NCI-H1105 (cell line): Measurements from ENCODE around the gene NDUFB6.
"Not testable (repeated sequence)": the region's sequence is repeated elsewhere in the genome, so short reads cannot be mapped to it uniquely, and the experiment has no call there.

Source experiments
- DNase-seq: peaks from one replicate; lab custom pipeline; 2025; lab: John Stamatoyannopoulos, UW

NDUFB6 gene

GRCh38 chr9:32571969-32572899, 725 bp downstream of the NDUFB6 start:
- peak; percentile 68 for DNase-seq

DNA sequence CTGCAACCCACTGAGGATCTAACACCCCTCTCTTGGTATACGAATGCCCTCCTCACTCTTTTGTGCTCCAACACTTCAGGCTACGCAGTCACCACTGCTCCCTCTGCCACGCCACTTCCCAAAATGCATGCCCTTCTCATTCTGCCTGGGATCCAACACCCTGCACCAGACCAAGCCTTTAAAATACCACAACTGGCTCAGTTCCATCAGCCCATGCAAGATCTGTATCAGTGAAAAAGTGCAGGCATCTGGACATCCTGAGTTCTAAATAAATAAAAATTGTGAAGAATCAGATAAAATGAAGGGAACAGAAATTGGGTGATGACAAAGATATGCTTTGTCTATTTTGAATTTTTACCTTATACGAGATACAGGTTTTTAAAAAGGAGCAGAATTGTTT, 2.7 kb downstream of the NDUFB6 start:
- DNase-seq = no peak

- no peak for DNase-seq
Observed at GRCh38 chr9:32566770-32567169, 6.2 kb downstream of the NDUFB6 start.

DNA sequence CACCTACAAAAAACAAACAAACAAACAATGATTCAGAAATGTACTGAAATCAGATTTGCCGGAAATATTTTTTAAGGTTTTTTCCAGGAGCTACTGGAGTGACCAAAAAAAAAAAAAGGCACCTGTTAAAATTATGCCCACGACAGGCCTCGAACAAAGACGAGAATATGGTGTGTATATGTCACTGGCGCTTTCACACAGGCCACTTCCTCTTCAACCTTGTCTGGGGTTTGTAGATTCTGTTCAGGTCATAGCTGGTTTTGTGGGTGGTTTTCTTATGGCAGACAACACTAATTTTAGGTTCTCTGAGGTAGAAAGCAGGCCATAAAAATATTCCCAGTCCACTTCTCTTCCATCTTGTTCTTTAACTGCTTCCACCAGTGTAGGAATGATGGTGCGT, 7.0 kb downstream of the NDUFB6 start:
- no peak for DNase-seq

GRCh38 chr9:32558408-32558934, 14.5 kb downstream of the NDUFB6 start:
- no peak for DNase-seq

DNA sequence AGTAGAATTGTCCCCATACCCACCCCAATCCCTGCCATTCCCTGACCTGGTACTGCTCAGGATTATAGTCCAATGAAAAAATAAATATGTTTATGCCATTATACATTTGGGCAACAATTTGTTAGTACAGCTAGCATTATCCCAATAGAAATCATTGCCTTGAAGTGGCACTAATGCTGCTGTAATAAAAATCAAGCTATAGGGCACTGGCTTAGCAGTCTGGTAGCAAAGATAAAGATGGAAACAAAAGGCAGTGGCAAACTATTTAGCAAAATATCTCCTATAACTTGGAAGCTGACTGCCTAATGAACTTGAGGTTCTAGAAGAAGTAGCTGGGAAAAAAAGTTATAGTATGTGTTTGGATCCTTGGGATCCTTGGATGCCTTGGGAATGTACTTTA, 18.4 kb downstream of the NDUFB6 start:
- DNase-seq = no peak

DNA sequence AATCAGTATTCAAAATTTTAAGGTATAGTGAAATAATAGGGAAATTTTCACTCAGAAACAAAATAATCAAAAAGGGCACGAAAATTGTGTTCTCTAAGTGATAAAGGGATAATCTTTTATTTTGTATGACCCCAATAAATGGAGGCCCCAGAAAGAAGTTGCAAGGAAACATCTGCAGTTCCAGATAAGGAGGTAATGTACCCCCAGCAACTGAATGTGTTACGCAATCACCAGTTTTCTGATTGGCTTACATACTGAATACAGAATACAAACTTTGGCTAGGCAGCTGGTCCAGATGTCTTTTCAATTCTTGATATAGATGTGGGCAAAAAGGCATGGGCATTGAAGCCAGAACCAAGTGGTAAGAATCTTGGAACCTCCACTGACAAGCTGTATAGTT, 18.9 kb downstream of the NDUFB6 start:
- no peak for DNase-seq

- peak; percentile 91 for DNase-seq
Observed at GRCh38 chr9:32552172-32552872, 20.6 kb downstream of the NDUFB6 start, which contains the start of the genes SMIM27 and TOPORS. Gene SMIM27, plus strand, starts transcription at chr9:32552327. Its CDS starts 108 bp downstream, at chr9:32552435. Gene TOPORS, minus strand, starts transcription at chr9:32552586. Its CDS starts 150 bp downstream, at chr9:32552436.

GRCh38 chr9:32551276-32552051, 21.5 kb downstream of the NDUFB6 start:
- DNase-seq = peak; percentile 34

GRCh38 chr9:32550562-32551275, 22.2 kb downstream of the NDUFB6 start:
- peak; percentile 96 for DNase-seq

GRCh38 chr9:32550150-32550561, 22.8 kb downstream of the NDUFB6 start:
- no peak for DNase-seq

- not testable (repeated sequence) for DNase-seq
Observed at GRCh38 chr9:32548213-32548612, 24.7 kb downstream of the NDUFB6 start.

GRCh38 chr9:32545884-32546283, 27.1 kb downstream of the NDUFB6 start:
- no peak for DNase-seq

- DNase-seq = no peak
Observed at GRCh38 chr9:32543047-32543446, 29.9 kb downstream of the NDUFB6 start.

DNA sequence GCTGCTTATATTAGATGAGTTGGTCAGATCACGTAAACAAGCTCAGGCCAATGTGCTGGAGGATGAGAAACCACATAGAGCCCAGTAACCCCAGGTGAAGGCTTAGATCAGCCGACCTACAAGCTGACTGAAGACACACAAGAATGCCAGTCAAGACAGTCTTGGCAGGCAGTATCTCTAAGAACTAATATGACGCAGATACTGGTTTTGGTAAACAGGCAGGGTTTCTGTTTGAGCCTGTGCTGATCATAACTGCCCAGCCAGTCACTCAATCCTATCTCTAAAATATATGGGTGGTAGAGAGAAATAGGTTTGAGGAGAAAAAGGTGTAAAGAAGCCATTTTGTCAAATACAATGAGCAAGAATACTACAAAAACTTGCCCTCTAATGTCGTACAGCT, 39.1 kb downstream of the NDUFB6 start:
- DNase-seq = no peak

DNA sequence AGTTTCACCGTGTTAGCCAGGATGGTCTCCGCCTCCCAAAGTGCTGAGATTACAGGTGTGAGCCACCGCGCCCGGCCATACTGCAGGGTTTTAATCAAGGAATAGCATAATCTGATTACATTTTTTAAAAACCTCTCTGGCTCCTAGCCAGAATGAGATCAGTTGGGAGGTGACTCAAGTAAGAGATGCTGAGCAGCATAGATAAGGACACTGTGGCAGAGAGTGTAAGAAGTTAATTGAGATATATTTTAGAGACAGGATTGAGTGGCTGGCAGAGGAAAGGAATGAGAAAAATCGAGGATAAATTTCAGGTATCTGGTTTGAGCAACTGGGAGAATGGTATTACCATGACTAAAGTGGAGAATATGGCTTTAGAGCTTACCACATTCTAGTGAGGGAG, 39.6 kb downstream of the NDUFB6 start:
- DNase-seq = no peak

GRCh38 chr9:32526707-32527048, 46.3 kb downstream of the NDUFB6 start:
- no peak for DNase-seq

GRCh38 chr9:32526041-32526706, 46.8 kb downstream of the NDUFB6 start, which contains the start of gene RIGI:
Gene RIGI, minus strand, starts transcription at chr9:32526196. Its CDS starts 30 bp downstream, at chr9:32526166.
- peak; percentile 70 for DNase-seq

DNA sequence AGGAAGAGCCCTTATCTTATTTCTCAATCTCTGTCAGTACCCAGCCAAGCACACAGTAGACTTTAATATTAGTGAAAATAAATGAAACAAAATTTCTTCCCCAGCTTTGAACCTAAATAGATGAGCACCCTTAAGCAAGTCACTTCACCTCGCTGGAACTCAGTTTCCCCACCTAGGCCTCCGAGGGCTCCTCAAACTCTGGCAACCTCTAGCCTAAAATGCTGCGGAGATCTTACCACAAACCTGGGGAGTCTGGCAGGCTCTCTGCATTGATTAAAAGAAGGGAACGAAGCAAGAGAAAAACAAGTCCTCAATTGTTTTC, 47.3 kb downstream of the NDUFB6 start:
- no peak for DNase-seq

- no peak for DNase-seq
Observed at GRCh38 chr9:32524892-32525708, 47.9 kb downstream of the NDUFB6 start.
